ENCODE measurements around the gene MUL1.

MUL1 gene

DNA sequence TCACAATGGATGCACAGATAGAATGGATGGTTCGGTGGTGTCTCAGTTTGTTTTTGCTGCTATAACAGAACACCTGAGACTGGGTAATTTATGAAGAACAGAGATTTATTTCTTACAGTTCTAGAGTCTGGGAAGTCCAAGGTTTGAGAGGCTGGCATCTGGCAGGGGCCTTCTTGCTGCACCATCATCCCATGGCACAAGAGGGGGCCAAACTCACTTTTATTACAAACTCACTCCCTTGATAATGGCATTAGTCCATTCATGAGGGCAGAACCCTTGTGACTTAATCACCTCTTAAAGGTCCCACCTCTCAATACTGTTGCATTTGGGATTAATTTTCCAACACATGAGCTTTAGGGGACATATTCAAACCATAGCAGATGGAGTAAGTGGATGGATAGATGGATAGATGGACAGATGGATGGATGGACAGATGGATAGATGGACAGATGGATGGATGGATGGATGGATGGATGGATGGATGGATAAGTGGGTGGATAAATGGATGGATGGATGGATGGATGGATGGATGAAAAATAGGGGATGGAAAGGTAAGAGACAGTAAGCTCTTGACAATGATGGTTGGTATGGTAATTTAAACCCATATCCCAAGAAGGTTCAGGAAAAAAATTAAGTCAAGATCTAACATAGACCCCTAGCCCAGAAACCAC, 38.4 kb downstream of the MUL1 start:
- Histone ChIP-seq H3K27me3 (replicated peaks; ENCODE audit: control insufficient read depth, insufficient read depth, low read length, poor library complexity, severe bottlenecking) (peaks cover 11% of the 10 kb centered on the region), H3K9me3 (ENCODE audit: control insufficient read depth, low read length) (no peaks in the 10 kb centered on the region), H3K27ac (ENCODE audit: insufficient read depth, low read length, poor library complexity, severe bottlenecking) (no peak overlapping the region), H3K4me3 (ENCODE audit: insufficient read depth, low read depth, low read length, poor library complexity, severe bottlenecking) (no peak overlapping the region), H3K36me3 (ENCODE audit: control insufficient read depth, insufficient read depth, low read length) (no peaks in the 10 kb centered on the region), H3K4me1 (ENCODE audit: control insufficient read depth, insufficient read depth, low read length, poor library complexity, severe bottlenecking) (no peaks in the 10 kb centered on the region)
- no peak for DNase-seq

DNA sequence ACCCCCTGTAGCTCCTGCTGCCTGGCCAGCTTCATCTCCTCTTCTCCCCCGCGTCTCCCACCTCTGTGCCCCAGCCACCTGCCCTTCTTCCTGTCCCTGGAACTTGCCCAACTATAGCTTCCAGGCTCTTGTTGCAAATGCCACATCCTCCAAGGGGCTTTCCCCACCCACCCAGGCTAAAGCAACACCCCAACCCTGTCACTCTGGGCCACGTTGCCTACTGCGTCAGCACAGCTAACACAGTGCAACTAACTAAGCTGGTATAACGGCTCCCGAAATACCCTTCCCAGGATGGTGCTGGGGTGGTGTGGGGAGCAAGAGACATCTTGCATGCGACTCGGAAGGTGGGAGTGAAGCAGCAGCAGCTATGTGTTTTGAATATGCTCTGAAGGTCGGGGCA, 41.7 kb downstream of the MUL1 start:
- Histone ChIP-seq H3K4me3 (ENCODE audit: insufficient read depth, low read depth, low read length, poor library complexity, severe bottlenecking) (no peak overlapping the region), H3K27ac (ENCODE audit: insufficient read depth, low read length, poor library complexity, severe bottlenecking) (no peak overlapping the region), H3K9me3 (ENCODE audit: control insufficient read depth, low read length) (no peaks in the 10 kb centered on the region), H3K4me1 (ENCODE audit: control insufficient read depth, insufficient read depth, low read length, poor library complexity, severe bottlenecking) (no peaks in the 10 kb centered on the region), H3K27me3 (replicated peaks; ENCODE audit: control insufficient read depth, insufficient read depth, low read length, poor library complexity, severe bottlenecking) (no peaks in the 10 kb centered on the region), H3K36me3 (ENCODE audit: control insufficient read depth, insufficient read depth, low read length) (no peaks in the 10 kb centered on the region)
- no peak for DNase-seq

DNA sequence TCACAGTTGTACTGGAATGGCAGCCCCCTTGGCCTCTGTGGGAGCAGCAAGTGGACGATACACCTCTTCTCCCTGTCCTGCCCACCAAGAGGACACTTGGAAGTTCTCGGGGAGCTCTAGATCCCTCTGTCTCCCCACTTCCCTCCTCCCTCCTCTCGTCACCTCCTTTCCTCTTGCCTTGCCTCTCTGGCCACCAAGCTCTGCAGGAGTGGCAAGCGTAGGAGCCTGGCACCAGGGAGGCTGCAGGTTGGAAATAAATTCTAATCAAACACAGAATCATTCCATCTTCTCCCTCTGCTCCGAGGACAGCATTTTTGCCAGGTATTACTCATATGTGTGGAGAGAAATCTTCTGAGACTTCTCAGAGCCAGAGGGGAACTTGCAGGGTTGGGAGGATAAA, 42.8 kb downstream of the MUL1 start:
- Histone ChIP-seq H3K27ac (ENCODE audit: insufficient read depth, low read length, poor library complexity, severe bottlenecking) (no peak overlapping the region), H3K36me3 (ENCODE audit: control insufficient read depth, insufficient read depth, low read length) (no peaks in the 10 kb centered on the region), H3K27me3 (replicated peaks; ENCODE audit: control insufficient read depth, insufficient read depth, low read length, poor library complexity, severe bottlenecking) (no peaks in the 10 kb centered on the region), H3K4me3 (ENCODE audit: insufficient read depth, low read depth, low read length, poor library complexity, severe bottlenecking) (no peak overlapping the region), H3K4me1 (ENCODE audit: control insufficient read depth, insufficient read depth, low read length, poor library complexity, severe bottlenecking) (no peaks in the 10 kb centered on the region), H3K9me3 (ENCODE audit: control insufficient read depth, low read length) (no peaks in the 10 kb centered on the region)
- no peak for DNase-seq

DNA sequence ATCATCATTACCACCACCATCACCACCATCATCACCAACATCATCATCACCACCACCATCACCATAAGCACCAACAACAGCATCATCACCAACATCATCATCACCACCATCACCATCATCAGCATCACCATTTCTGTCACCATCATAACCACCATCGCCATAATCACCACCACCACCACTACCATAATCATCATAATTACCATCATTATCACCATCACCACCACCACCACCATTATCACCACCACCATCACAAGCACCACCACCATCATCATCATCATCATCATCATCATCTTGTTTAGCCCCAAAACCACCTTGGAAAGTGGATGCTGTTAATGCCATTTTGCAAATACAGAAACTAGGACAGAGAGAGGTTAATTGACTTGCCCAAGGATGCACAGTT, 44.4 kb downstream of the MUL1 start:
- H3K27me3 ChIP-seq (replicated peaks; ENCODE audit: control insufficient read depth, insufficient read depth, low read length, poor library complexity, severe bottlenecking) = no peaks in the 10 kb centered on the region
- H3K27ac ChIP-seq (ENCODE audit: insufficient read depth, low read length, poor library complexity, severe bottlenecking) = no peak overlapping the region
- no peaks in the 10 kb centered on the region for H3K4me1 ChIP-seq (ENCODE audit: control insufficient read depth, insufficient read depth, low read length, poor library complexity, severe bottlenecking)
- H3K4me3 ChIP-seq (ENCODE audit: insufficient read depth, low read depth, low read length, poor library complexity, severe bottlenecking) = no peak overlapping the region
- no peaks in the 10 kb centered on the region for H3K36me3 ChIP-seq (ENCODE audit: control insufficient read depth, insufficient read depth, low read length)
- H3K9me3 ChIP-seq (ENCODE audit: control insufficient read depth, low read length) = no peaks in the 10 kb centered on the region
- DNase-seq = no peak

DNA sequence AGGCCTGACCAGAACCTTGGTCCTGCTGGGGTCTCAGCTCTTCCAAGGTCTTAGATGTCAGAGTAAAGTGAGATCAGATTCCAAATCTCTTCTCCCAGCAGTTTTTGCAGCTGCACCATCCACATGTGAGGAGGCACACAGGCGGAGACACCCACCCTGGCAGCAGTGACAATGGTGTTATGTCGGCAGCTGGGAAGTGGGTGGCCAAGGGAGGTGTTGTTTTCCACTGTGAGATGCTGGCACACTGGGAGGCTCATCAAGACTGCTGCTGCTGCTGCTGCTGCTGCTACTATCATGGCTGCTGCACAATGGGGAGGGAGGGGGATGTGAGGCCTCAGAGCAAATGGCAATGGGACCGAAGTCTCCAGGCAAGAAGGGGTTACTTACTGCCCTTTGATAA, 45.6 kb downstream of the MUL1 start:
- no peak overlapping the region for H3K4me3 ChIP-seq (ENCODE audit: insufficient read depth, low read depth, low read length, poor library complexity, severe bottlenecking)
- no peaks in the 10 kb centered on the region for H3K4me1 ChIP-seq (ENCODE audit: control insufficient read depth, insufficient read depth, low read length, poor library complexity, severe bottlenecking)
- DNase-seq = no peak
- no peaks in the 10 kb centered on the region for H3K27me3 ChIP-seq (replicated peaks; ENCODE audit: control insufficient read depth, insufficient read depth, low read length, poor library complexity, severe bottlenecking)
- no peak overlapping the region for H3K27ac ChIP-seq (ENCODE audit: insufficient read depth, low read length, poor library complexity, severe bottlenecking)
- no peaks in the 10 kb centered on the region for H3K9me3 ChIP-seq (ENCODE audit: control insufficient read depth, low read length)
- H3K36me3 ChIP-seq (ENCODE audit: control insufficient read depth, insufficient read depth, low read length) = no peaks in the 10 kb centered on the region

DNA sequence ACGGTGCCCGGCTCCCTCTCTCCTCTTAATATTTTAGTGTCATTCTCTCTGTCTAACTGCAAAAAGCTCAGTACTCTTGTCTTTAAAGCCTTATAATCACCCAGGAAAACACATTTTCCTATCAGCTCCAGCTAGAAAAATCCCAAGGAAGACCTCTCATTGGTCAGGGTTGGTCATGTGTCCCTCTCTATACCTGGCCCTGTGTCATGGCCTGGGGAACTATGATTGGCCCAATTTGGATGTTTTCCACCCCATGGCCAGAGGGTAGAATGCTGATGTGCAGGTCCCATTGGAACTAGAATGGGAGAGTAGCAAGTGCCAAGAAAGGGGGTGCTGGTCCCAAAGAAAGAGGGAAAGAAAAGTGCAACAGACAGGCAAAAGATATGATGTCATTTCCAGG, 49.2 kb downstream of the MUL1 start:
- Histone ChIP-seq H3K4me1 (ENCODE audit: control insufficient read depth, insufficient read depth, low read length, poor library complexity, severe bottlenecking) (no peaks in the 10 kb centered on the region), H3K27me3 (replicated peaks; ENCODE audit: control insufficient read depth, insufficient read depth, low read length, poor library complexity, severe bottlenecking) (peaks cover 6% of the 10 kb centered on the region), H3K9me3 (ENCODE audit: control insufficient read depth, low read length) (no peaks in the 10 kb centered on the region), H3K27ac (ENCODE audit: insufficient read depth, low read length, poor library complexity, severe bottlenecking) (no peak overlapping the region), H3K4me3 (ENCODE audit: insufficient read depth, low read depth, low read length, poor library complexity, severe bottlenecking) (no peak overlapping the region), H3K36me3 (ENCODE audit: control insufficient read depth, insufficient read depth, low read length) (no peaks in the 10 kb centered on the region)
- no peak for DNase-seq

DNA sequence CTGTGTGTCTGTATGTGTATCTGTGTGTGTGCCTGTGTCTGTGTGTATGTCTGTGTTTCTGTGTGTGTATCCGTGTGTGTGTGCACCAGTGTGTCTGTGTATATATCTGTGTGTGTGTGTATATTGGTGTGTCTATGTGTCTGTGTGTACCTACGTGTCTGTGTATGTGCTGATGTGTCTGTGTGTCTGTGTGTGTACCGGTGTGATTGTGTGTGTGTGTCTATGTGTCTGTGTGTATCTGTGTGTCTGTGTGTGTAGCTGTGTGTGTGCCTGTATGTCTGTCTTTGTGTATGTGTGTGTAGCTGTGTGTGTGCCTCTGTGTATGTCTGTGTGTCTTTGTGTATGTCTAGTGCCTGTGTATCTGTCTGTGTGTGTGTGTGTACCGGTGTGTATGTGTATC, 53.9 kb downstream of the MUL1 start:
- Histone ChIP-seq H3K36me3 (ENCODE audit: control insufficient read depth, insufficient read depth, low read length) (no peaks in the 10 kb centered on the region), H3K9me3 (ENCODE audit: control insufficient read depth, low read length) (no peaks in the 10 kb centered on the region), H3K4me3 (ENCODE audit: insufficient read depth, low read depth, low read length, poor library complexity, severe bottlenecking) (no peak overlapping the region), H3K27ac (ENCODE audit: insufficient read depth, low read length, poor library complexity, severe bottlenecking) (no peak overlapping the region), H3K4me1 (ENCODE audit: control insufficient read depth, insufficient read depth, low read length, poor library complexity, severe bottlenecking) (no peaks in the 10 kb centered on the region), H3K27me3 (replicated peaks; ENCODE audit: control insufficient read depth, insufficient read depth, low read length, poor library complexity, severe bottlenecking) (peaks cover 6% of the 10 kb centered on the region)
- DNase-seq = no peak

DNA sequence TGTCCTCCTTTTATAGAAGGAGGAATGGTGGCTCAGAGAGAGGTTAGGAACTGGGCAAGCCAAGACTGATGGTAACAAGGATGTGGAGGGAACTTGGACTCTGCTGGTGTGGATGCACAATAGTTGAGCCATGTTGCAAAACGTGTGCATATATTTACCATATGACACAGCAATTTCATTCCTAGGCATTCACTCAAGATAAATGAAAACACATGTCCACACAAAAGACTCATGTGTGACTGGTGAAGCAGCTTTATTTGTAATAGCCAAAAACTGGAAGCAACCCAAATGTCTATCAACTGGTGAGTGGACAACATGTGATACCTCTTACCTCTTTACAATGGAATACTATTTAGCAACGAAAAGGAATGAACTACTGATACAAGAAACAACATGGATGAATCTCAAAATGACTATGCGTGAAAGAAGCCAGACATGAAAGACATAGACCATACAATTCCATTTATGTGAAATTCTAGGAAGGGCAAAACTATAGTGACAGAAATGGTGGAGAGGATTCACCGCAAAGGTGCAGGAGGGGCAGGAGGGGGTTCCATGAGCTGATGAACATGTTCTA, 58.1 kb downstream of the MUL1 start:
- no peaks in the 10 kb centered on the region for H3K36me3 ChIP-seq (ENCODE audit: control insufficient read depth, insufficient read depth, low read length)
- H3K9me3 ChIP-seq (ENCODE audit: control insufficient read depth, low read length) = no peaks in the 10 kb centered on the region
- H3K27ac ChIP-seq (ENCODE audit: insufficient read depth, low read length, poor library complexity, severe bottlenecking) = no peak overlapping the region
- H3K4me1 ChIP-seq (ENCODE audit: control insufficient read depth, insufficient read depth, low read length, poor library complexity, severe bottlenecking) = no peaks in the 10 kb centered on the region
- no peaks in the 10 kb centered on the region for H3K27me3 ChIP-seq (replicated peaks; ENCODE audit: control insufficient read depth, insufficient read depth, low read length, poor library complexity, severe bottlenecking)
- H3K4me3 ChIP-seq (ENCODE audit: insufficient read depth, low read depth, low read length, poor library complexity, severe bottlenecking) = no peak overlapping the region
- no peak for DNase-seq
